NOMO-1 treated with dmso at 0.1 percent for 144 hours (cell line): ENCODE measurements around the gene PSD2.

ENCODE experiments used
- DNase-seq: peaks from one replicate; lab custom pipeline; 2025; ENCODE audit not compliant: unreplicated experiment; lab: John Stamatoyannopoulos, UW

Gene PSD2

GRCh38 chr5:139795074-139796001 lies at the start of gene PSD2:
TSS of gene PSD2 (plus strand) at chr5:139795808. CDS start at chr5:139809441, 13,633 bp downstream.
- no peak for DNase-seq

- DNase-seq, result no peak
Measured at GRCh38 chr5:139746691-139747582, 48.7 kb upstream of the PSD2 start.

GRCh38 chr5:139747583-139748504 lies 47.8 kb upstream of the PSD2 start:
- DNase-seq, result no peak

- no peak for DNase-seq
Measured at GRCh38 chr5:139748505-139748826, 47.1 kb upstream of the PSD2 start.

- DNase-seq, result no peak
Measured at GRCh38 chr5:139749242-139749641, 46.4 kb upstream of the PSD2 start.

GRCh38 chr5:139751236-139751635 lies 44.4 kb upstream of the PSD2 start:
- no peak for DNase-seq

GRCh38 chr5:139752506-139753473 lies 42.8 kb upstream of the PSD2 start:
- no peak for DNase-seq

- DNase-seq, result no peak
Measured at GRCh38 chr5:139755892-139756671, 39.5 kb upstream of the PSD2 start.

- DNase-seq, result no peak
Measured at GRCh38 chr5:139756971-139757370, 38.6 kb upstream of the PSD2 start.

- no peak for DNase-seq
Measured at GRCh38 chr5:139757727-139758509, 37.7 kb upstream of the PSD2 start.

- DNase-seq, result no peak
Measured at GRCh38 chr5:139758510-139759075, 37.0 kb upstream of the PSD2 start.

GRCh38 chr5:139759219-139759721 lies 36.3 kb upstream of the PSD2 start:
- no peak for DNase-seq

- DNase-seq, result no peak
Measured at GRCh38 chr5:139760066-139761056, 35.2 kb upstream of the PSD2 start.

- no peak for DNase-seq
Measured at GRCh38 chr5:139761057-139761450, 34.6 kb upstream of the PSD2 start.

- DNase-seq, result no peak
Measured at GRCh38 chr5:139761501-139761900, 34.1 kb upstream of the PSD2 start.

GRCh38 chr5:139762615-139763170 lies 32.9 kb upstream of the PSD2 start:
- no peak for DNase-seq
